Stimulated activated CD4-positive, alpha-beta T cell treated with anti-CD3 and anti-CD28 coated beads, Interleukin-2, amount 100 ng/mL, for 4 hours (primary cell): ENCODE results near the gene WNT7B.

Source experiments
- DNase-seq: peaks from one replicate; pipeline ENCODE4 v3.0.0-alpha.2; 2020; ENCODE audit warnings: low read depth

WNT7B gene

GRCh38 chr22:45977003-45977411 lies at the start of gene WNT7B:
WNT7B (minus strand) TSS chr22:45977162; CDS start chr22:45976754, 408 bp downstream.
- DNase-seq: peak; percentile 11

DNA sequence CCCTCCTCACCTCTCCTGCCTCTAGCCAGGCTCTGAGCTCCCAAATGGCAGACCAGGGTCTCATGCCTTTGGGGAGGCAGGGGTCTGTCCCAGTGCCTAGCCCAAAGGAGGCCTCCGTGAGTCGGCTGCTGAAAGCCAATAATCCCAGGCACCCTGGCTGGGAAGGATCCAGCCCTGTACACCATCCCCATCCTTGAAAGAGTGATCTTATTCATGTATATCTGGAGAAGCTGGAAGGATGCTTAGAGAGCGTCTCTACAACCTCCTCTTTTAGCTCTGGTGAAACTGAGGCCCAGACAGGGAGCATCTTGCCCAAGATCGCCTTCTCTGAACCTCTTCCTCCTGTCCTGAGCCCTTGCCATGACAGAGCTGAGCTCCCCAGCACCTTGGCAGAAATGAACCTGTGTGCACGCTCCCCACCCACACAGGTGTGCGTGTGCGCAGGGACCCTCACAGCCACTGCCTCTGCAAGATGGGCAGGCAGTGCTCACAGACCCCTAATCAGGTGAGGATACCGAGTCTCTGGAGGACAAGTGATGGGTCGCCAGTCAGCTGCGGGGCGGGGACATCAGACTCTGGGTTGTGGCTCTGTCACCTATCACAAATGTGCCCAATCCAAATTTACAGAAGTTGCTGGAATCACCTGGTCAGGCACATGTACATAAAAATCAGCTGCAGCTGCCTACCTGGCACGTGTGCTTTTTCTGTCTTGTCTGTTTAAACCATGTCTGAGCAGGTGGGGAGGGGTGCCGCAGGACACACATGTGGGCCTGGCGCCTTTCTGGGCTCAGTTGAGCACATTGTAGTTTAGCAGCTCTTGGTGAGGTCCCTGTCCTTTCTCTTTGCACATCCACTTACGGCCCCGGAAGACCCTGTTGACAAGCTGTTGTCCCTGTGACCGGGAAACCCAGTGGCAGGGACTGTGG lies 49.3 kb upstream of the WNT7B start:
- DNase-seq: no peak

GRCh38 chr22:46025225-46025972 lies 48.4 kb upstream of the WNT7B start:
- DNase-seq: no peak

DNA sequence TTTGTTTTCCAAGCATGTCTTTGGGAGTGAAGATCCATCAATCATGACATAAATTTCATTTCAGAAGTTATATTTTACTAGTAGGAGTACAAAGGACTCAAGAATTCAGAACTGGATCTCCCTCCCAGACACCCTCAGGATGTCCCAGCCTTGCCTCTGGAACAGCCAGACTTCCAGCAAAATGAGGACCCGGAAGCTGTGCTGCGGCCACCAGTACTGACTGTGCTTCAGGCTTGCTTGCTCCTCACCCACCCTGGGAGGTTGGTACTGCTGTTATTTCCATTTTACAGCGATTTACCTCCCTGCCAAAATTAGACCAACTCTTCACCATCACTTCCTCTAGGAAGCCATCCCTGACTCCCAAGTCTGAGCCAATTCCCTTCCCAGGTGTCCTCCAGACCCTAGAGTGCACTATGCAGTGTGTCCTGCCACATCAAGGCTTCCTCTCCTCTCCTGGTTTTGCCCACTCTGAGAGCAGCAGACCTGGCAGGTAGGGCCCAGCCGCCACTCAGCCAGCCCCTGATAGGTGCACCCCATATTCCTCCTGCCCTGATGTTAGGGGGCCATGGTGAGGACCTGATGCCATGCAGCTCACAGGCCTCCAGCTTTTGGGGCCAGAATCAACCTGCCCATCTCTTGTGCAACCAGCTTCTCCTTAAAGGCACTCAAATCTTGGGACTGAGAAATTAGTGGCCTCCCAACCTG lies 47.3 kb upstream of the WNT7B start:
- DNase-seq: no peak

- no peak for DNase-seq
Measured at GRCh38 chr22:46023558-46023981, 46.6 kb upstream of the WNT7B start.

- DNase-seq: no peak
Measured at GRCh38 chr22:46022881-46023512, 46.0 kb upstream of the WNT7B start.

DNA sequence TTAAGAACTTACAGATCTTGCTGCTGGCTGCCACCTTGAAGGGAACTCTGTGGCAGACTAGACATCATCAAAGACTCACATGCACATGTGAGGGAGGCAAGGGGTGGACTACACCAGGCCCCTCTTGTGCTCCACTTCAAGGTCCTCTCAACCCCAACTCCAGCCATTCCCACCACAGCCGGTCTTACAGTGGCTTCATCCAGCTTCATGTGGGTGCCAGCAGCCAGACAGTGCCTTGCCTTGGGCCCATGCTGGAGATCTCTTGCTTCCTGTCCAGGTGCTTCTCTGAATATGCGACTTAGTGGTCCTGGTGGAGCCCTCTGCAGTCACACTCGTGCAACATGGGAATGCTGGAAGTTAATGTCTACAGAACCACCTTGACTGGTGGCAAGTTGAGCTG lies 44.6 kb upstream of the WNT7B start:
- DNase-seq: no peak

DNA sequence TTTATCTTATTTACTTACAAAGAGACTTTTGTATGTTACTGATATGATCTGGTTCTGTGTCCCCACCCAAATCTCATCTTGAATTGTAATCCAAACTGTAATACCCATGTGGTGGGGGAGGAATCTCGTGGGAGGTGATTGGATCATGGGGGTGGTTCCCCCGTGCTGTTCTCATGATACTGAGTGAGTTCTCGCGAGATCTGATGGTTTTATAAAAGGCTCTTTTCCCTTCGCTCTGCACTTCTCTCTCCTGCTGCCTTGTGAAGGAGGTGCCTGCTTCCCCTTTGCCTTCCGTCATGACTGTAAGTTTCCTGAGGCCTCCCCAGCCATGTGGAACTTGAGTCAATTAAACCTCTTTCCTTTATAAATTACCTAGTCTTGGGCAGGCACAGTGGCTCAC lies 42.4 kb upstream of the WNT7B start:
- DNase-seq: no peak

- no peak for DNase-seq
Measured at GRCh38 chr22:46018859-46019258, 41.9 kb upstream of the WNT7B start.

DNA sequence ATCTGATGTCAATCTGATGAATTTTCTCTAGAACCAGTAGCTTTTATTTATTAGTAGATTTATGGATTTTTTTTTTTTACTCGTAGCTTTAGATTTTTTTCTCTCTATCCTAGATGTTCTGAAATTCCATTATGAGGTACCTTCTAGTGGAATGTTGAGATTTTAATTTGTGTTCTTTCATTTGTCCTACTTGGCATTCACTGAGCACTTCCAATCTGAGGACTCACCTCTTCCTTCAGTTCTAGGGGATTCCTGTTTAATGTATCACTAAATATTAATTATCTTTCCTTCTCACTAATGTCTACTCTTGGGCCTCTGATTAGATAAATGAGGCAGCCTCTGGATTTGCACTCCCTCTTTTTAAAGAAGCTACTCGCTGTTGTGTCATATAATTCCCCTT lies 40.2 kb upstream of the WNT7B start:
- no peak for DNase-seq

DNA sequence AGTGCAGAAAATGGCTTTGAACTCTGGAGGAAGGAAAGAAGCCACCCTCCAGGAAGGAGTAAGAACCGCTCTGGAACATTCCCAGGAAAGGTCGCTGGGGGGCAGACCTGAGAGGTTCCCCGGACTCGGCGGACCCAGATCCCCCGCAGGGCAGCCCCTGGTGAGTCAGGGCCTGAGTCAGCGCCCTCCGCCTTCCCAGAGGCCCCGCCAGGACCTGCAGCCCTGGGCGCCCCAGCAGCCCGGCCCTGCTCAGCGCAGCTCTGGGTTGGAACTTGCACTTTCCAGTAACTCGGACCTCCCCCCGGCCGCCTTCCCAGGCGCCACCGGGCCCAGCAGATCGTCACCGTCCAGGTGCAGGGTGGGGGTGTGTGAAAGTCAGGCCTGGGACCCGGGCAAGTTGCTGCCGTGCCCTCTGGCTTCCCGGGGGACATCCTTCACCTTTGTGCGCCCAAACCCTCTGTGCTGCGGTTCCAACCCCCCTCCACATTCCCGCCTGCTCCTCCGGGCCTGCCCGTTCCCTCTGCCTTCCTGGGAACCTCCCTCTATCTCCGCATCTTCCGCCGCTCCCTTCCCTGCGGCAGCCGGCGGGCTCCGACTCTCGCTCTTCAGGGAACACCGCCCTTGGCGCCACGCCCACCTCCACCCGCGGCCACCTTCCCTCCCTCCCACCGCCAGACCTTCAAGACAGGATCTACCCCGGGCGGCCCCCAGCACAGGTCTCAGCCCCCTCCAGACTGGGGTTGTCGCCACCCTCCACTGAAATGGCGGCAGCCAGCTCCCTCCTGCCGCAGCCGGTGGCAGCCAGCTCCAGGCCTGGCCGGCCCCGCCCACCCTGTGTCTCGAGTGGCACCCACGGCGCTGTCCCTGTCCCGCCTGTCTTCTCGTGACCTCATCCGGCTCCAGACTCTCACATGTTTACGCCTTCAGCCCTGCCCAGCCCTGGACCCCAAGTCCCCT lies 36.8 kb upstream of the WNT7B start:
- peak; percentile 90 for DNase-seq

- DNase-seq: no peak
Measured at GRCh38 chr22:46012881-46013281, 35.9 kb upstream of the WNT7B start.

DNA sequence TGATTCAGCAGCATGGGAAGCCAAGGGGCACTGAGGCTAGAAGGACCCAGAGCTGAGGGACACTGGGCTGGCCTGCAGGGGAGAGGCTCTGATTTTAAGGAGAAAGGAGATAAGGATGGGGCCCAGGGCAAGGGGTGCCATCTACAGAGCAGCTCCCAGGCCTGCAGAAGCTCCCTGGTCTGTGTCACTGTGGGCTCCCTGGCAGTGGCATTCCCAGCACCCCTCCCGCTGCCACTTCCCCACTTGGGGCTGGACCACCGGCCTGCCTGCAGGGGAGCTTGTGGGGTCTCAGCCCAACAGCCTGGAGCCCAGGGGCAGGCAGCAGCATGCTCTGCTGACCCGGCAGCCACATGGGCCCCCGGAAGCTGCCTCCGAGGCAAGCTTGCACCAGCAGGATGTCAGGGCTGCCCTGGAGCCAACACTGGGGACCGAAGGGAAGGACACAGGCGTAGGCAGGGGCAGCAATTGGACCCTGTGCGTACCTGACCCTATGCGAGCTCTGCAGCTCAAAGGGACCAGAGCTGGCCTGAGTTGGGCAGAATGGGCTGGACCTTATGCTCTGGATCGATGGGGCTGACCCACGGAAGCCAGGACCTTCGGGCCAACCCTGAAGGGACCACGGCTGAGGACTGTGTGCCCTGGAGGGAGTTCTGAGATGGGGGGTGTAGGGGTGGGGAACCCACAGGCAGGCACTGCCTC lies 35.4 kb upstream of the WNT7B start:
- DNase-seq: no peak

DNA sequence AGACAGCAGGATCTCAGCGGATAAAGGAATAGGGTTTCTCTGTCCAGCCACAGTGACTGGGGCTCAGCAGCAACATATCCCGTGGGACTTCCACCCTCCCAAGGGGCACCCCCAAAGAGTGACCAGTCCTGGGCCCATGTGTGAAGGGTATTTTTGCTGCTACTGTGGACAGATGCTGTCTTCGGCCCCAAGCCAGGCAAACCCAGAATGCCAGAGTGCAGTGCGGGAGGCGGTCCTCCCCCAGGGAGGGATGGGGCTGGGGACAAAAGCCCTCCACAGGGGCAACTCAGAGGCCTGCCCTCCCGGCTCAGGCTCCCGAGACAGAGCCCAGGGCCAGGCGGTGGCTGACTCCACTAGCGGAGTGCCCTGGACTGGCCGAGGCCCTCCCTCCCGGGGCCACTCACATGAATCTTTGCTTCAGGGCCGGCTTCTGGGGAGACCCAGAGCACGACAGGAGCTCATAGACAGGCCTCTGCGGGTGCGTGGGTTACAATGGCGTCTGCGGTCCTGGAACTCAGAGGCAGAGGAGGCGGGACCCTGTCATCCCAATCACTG lies 34.7 kb upstream of the WNT7B start:
- no peak for DNase-seq

DNA sequence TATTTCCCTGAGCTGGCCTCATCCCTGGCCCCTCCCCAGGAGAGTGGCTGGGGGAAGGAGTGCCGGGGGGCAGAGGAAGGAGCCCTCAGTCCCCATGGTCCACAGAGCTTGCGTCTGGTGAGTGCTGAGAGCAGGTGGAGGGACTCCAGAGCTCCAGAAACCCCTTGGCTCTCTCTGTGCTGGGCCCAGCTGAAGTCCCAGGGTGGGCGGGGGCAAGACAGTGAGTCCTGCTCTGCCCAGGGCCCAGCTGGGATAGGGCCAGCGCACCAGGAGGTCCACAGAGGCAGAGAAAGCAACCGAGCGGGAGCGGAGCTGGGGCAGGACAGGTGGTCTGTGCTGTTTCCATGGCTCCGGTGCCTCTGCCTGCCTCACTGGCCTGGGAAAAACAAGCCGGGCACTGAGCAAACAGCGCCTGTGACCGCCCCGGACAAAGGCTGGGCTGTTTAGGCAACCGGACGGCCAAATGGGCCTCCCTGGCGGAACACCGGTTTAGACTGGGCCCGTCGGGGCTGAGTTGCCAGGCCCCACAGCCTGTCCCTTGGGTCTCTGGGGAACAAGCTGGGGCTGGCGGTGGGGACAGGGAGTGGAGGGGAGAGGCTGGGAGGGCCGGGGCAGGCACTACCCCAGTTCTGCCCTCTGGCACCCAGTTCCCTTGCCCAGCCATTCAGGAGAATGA lies 34.1 kb upstream of the WNT7B start:
- no peak for DNase-seq

- no peak for DNase-seq
Measured at GRCh38 chr22:46010207-46010867, 33.4 kb upstream of the WNT7B start.

DNA sequence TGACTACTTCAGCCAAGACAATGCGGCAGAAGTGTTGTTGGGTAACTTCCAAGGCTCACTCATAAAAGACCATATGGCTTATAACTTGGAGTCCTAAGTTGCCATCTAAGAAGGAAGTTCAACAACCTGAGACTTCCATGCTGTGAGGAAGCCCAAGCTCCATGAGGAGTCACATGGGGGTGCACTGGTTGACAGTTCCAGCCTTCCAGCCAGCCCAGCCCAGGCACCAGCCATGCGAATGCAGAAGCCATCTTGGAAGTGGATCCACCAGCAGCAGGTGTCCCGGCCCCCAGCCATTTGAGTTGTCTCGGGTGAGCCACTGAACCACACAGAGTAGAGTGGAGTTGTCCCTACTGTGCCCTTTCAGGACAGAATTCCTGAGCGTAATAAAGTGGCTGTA lies 32.8 kb upstream of the WNT7B start:
- DNase-seq: no peak

DNA sequence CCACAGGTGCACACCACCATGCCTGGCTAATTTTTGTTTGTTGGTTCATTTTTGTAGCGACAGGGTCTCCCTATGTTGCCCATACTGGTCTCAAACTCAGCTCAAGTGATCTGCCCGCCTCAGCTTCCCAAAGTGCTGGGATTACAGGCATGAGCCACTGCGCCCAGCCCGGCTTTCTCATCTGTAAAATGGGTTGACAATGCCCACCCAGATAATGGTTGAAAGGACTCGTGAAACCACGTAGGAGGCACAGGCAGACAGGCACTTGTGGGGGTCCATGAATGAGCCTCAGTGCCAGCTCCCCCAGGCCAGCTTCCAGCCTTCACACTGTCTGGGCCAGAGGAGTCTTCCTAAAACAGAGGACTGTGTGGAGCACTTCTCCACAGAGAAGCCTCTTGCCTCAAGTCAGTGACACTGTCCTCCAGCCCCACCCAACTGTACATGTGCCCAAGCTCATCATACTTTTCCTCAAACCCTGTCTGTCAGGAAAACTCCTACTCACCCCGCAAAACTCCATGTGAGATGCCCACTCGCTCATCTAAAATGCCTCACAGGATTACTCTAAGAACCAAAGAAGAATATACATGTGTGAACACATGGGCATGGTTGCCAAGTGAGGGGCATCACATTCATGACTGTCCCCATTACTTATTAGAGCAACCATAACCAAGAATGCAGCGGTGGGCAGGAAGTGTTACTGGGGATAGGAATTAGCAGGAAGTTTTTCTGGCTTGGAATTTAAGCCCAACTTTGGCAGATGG lies 32.1 kb upstream of the WNT7B start:
- no peak for DNase-seq
